ENCODE results near the gene PSORS1C1. TPM values are rescaled to one million over a fixed set of nuclear protein-coding genes. Genes with fewer than 3 reads are reported as not detected.
A peak's percentile ranks its signal among the peaks of the same experiment; 100 is the strongest.

The PSORS1C1 gene
- total and polyA plus RNA-seq, 2 experiments from 2014 or later = 1.4 to 4.6 TPM

- no peaks in the 10 kb centered on the region for H3K9me2 ChIP-seq (replicated peaks; ENCODE audit: insufficient read depth)
- H3K36me3 ChIP-seq (replicated peaks; ENCODE audit: insufficient read depth, low read depth) = no peaks in the 10 kb centered on the region
- no peaks in the 10 kb centered on the region for H3K4me1 ChIP-seq (ENCODE audit: insufficient read depth)
- no peaks in the 10 kb centered on the region for H3K27me3 ChIP-seq
- H3K79me2 ChIP-seq = no peaks in the 10 kb centered on the region
- H2AFZ ChIP-seq = no peak overlapping the region
- no peak overlapping the region for H3K4me2 ChIP-seq
- no peak for DNase-seq (ENCODE audit: low spot score)
- no peaks in the 10 kb centered on the region for H4K20me1 ChIP-seq (ENCODE audit: insufficient read depth, poor library complexity, severe bottlenecking)
- 98% methylated on average over 2 of the region's 2 CpGs for WGBS (ENCODE audit: low lambda C conversion rate, missing lambda C conversion rate)
- no peak overlapping the region for H3K4me3 ChIP-seq
- no peak overlapping the region for H3K27ac ChIP-seq
- TF ChIP-seq EZH2 (IDR thresholded peaks at IDR 0.05; ENCODE audit: borderline replicate concordance) (no peak), EZH2phosphoT487 (IDR thresholded peaks at IDR 0.05; ENCODE audit: low read depth, severe bottlenecking, unreplicated experiment) (no peak)
- TF ChIP-seq, protein P1, sequence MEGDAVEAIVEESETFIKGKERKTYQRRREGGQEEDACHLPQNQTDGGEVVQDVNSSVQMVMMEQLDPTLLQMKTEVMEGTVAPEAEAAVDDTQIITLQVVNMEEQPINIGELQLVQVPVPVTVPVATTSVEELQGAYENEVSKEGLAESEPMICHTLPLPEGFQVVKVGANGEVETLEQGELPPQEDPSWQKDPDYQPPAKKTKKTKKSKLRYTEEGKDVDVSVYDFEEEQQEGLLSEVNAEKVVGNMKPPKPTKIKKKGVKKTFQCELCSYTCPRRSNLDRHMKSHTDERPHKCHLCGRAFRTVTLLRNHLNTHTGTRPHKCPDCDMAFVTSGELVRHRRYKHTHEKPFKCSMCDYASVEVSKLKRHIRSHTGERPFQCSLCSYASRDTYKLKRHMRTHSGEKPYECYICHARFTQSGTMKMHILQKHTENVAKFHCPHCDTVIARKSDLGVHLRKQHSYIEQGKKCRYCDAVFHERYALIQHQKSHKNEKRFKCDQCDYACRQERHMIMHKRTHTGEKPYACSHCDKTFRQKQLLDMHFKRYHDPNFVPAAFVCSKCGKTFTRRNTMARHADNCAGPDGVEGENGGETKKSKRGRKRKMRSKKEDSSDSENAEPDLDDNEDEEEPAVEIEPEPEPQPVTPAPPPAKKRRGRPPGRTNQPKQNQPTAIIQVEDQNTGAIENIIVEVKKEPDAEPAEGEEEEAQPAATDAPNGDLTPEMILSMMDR (IDR thresholded peaks at IDR 0.05; ENCODE audit: poor library complexity) = no peak
- no peaks in the 10 kb centered on the region for H3K9me3 ChIP-seq (ENCODE audit: low read depth)
These were observed 11.5 kb upstream of the PSORS1C1 start for GRCh38 chr6:31103136-31103535.

DNA sequence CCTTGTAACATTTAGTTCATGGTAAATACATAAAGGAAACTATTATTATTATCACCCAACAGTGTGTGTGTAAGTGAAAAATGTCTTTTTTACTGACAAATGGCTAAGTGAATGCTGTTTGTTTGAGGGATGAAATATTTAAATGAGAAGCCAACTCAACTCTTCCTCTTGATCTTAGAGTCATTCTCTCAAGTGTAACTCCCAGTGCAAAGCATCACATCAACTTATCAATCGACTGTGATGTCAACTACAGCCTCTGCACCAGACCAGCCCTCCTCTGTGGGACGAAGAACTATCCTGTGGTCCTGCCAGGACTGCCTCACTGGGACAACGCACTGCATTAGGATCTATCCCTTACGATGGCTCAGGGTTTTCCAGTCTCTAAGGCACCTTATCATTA lies 7.5 kb upstream of the PSORS1C1 start:
- Histone ChIP-seq H3K4me3 (no peak overlapping the region), H3K79me2 (no peaks in the 10 kb centered on the region), H2AFZ (no peak overlapping the region), H3K36me3 (replicated peaks; ENCODE audit: insufficient read depth, low read depth) (no peaks in the 10 kb centered on the region), H3K27me3 (no peaks in the 10 kb centered on the region), H3K4me2 (no peak overlapping the region), H3K27ac (no peak overlapping the region), H3K9me2 (replicated peaks; ENCODE audit: insufficient read depth) (no peaks in the 10 kb centered on the region), H3K4me1 (ENCODE audit: insufficient read depth) (no peaks in the 10 kb centered on the region), H4K20me1 (ENCODE audit: insufficient read depth, poor library complexity, severe bottlenecking) (no peaks in the 10 kb centered on the region), H3K9me3 (ENCODE audit: low read depth) (no peaks in the 10 kb centered on the region)
- TF ChIP-seq EZH2 (IDR thresholded peaks at IDR 0.05; ENCODE audit: borderline replicate concordance) = no peak
- TF ChIP-seq, protein P1 (IDR thresholded peaks at IDR 0.05; ENCODE audit: poor library complexity) = no peak
- TF ChIP-seq EZH2phosphoT487 (IDR thresholded peaks at IDR 0.05; ENCODE audit: low read depth, severe bottlenecking, unreplicated experiment) = no peak
- no peak for DNase-seq (ENCODE audit: low spot score)
- WGBS (ENCODE audit: low lambda C conversion rate, missing lambda C conversion rate) = 74% methylated on average over 4 of the region's 4 CpGs

DNA sequence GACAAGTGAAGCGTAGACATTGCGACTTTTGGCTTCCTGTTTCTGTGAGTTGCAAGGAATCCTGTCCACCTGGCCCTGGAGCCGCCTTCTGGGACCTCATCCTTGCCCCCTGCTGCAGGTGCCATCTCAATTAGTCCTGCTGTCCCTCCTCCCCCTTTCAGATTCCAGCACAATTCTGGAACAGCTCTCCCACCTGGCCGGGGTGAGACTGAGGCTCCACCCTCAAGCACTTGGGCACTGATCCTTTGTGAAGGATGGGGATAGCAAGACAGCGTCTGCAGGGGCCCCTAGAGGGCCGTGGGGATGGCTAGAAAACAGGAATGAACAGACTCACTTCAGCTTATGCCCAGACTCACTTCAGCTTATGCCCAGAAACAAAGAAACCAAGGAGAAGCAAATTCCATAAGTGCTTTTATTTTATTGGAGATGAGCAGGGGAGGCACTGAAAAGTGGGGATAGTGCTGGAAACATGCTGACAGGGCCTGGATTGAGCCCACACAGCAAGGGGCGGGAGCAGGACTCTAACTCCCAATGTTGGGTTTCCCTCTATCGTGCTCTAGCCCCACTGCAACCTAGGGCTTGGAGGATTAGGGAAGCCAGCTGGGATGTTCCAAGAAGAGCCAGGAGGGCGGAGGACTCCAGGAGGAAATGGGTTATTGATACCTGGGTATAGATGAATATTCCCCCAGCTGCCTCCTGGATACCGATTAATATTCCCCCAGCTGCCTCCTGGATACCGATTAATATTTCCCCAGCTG lies 3.6 kb upstream of the PSORS1C1 start:
- Histone ChIP-seq H3K27me3 (no peaks in the 10 kb centered on the region), H3K27ac (peak overlapping the region; percentile 48), H3K4me3 (no peak overlapping the region), H3K4me1 (ENCODE audit: insufficient read depth) (peaks cover 18% of the 10 kb centered on the region), H4K20me1 (ENCODE audit: insufficient read depth, poor library complexity, severe bottlenecking) (no peaks in the 10 kb centered on the region), H3K9me2 (replicated peaks; ENCODE audit: insufficient read depth) (no peaks in the 10 kb centered on the region), H2AFZ (no peak overlapping the region), H3K79me2 (no peaks in the 10 kb centered on the region), H3K4me2 (no peak overlapping the region), H3K36me3 (replicated peaks; ENCODE audit: insufficient read depth, low read depth) (no peaks in the 10 kb centered on the region), H3K9me3 (ENCODE audit: low read depth) (no peaks in the 10 kb centered on the region)
- WGBS (ENCODE audit: low lambda C conversion rate, missing lambda C conversion rate) = 66% methylated on average over 11 of the region's 11 CpGs
- no peak for TF ChIP-seq EZH2 (IDR thresholded peaks at IDR 0.05; ENCODE audit: borderline replicate concordance)
- TF ChIP-seq, protein P1 (IDR thresholded peaks at IDR 0.05; ENCODE audit: poor library complexity) = no peak
- TF ChIP-seq EZH2phosphoT487 (IDR thresholded peaks at IDR 0.05; ENCODE audit: low read depth, severe bottlenecking, unreplicated experiment) = no peak
- DNase-seq (ENCODE audit: low spot score) = peak; percentile 3
